Subcutaneous adipose tissue (tissue), 4 donors: Measurements from ENCODE around the gene PAFAH1B1. TPM values are rescaled to one million over a fixed set of nuclear protein-coding genes. Genes with fewer than 3 reads are reported as not detected.

Source experiments
- small RNA-seq: library from RNA; depleted of rRNA; stranded (forward); fragments of <200 nt; gene quantifications from one replicate; pipeline ENCODE3, GENCODE V24; 2016
- total RNA-seq, 4 donors: library from RNA; depleted of rRNA; stranded (reverse); fragments of >200 nt; gene quantifications; one replicate each; pipeline ENCODE4 v1.1.0, GENCODE V29; 2016
- TF ChIP-seq, protein P1 (sequence below): fragments of 450-650 bp; IDR thresholded peaks from one replicate; pipeline ENCODE4 v1.5.1; 2016; ENCODE audit warnings: low read depth, mild to moderate bottlenecking, control low read depth, antibody characterized with exemption, moderate library complexity

PAFAH1B1 gene
- total RNA-seq, 4 donors from 2014 or later = 102 to 145 (median 138) TPM

DNA sequence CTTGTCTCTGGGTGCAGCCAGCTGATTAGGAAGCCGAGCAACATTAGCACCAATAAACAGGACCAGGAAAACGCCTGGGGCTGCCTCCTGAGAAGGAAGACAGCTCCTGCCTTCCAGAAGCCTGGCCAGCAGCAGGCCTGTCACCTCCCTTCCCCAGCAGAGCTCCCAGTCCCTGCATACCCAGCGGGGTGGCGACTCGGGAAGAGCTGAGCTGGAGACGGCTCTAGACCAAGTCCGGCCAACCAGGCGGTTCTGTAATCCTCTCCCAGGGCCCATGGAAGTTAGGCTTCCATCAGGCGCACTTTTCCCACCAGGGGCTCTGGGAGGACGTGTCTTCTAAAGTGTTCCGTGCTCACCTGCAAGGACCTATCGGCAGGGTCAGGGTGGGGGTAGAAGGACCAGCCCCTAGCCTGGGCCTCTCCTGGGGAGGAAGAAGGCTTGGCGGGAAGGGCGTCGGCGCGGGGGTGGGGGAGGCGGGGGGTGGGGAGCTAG, 130.1 kb downstream of the PAFAH1B1 start:
- TF ChIP-seq, protein P1, sequence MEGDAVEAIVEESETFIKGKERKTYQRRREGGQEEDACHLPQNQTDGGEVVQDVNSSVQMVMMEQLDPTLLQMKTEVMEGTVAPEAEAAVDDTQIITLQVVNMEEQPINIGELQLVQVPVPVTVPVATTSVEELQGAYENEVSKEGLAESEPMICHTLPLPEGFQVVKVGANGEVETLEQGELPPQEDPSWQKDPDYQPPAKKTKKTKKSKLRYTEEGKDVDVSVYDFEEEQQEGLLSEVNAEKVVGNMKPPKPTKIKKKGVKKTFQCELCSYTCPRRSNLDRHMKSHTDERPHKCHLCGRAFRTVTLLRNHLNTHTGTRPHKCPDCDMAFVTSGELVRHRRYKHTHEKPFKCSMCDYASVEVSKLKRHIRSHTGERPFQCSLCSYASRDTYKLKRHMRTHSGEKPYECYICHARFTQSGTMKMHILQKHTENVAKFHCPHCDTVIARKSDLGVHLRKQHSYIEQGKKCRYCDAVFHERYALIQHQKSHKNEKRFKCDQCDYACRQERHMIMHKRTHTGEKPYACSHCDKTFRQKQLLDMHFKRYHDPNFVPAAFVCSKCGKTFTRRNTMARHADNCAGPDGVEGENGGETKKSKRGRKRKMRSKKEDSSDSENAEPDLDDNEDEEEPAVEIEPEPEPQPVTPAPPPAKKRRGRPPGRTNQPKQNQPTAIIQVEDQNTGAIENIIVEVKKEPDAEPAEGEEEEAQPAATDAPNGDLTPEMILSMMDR = no peak

DNA sequence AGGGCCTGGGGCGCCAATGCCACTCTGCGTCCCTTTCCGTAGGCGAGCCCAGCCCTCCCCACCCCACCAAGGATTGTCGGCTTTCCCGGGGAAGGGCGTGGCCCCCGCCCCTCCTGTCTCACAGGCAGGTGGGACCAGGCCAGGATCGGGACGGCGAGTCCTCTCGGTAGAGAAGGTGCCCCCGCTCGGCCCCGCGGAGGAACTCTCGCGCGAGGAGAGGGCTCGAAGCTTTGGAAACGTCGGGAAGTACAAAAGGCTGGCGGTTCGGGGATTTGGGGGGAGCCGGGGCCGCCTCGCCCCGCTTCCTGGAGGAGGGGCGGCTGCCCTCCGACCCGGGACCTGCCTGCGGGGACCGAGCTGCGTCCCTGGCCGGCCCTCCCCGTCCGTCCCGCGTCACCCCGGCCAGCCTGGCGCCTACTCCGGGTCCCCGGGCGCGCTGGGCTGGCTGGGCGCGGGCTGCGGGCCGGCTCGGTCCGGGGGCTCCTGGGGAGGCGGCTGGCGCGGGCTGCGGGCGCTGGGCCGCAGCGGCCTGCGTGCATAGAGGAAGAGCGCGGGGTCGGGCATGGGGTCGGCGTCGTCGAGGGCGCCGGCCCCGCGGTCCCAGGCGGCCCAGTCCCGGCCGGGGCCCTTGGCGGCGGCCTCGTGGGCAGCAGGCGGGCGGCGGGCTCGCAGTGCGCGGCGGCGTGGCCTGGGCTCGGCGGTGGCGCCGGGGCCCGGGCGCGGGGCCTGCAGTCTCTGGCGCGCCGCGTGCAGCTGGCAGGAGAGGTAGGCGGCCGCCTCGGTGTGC, 130.7 kb downstream of the PAFAH1B1 start:
- TF ChIP-seq, protein P1 = no peak

GRCh38 chr17:2724784-2725164, 131.3 kb downstream of the PAFAH1B1 start:
- TF ChIP-seq, protein P1 = no peak

DNA sequence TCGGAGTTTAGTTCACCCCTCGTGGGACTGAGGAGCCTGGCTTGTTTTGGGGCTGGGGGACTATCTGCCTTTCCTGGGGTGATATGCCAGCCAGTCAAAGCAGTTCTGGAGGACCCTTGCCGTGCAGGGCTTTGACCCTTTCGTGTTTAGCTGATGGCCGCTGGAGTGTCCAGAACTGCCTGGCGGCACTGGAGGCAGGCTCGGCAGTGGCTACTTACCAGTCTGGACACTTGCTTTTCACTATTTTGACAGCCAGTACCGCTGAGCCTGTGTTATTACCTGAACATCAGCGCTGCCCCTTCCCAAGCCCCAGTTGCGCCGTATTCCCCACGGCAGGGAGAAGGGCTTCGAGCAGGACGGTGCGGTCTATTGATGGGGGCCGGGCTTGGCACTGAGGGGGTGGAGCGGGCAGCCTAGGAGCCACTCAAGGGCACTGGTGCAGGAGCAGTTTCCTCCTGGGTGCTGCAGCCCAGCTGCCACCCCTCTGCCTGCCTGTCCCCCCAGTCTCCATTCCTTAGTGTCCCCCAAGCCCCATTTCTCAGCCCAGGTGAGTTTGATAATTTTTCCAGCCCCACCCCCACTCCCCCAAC, 137.4 kb downstream of the PAFAH1B1 start:
- TF ChIP-seq, protein P1 = no peak

DNA sequence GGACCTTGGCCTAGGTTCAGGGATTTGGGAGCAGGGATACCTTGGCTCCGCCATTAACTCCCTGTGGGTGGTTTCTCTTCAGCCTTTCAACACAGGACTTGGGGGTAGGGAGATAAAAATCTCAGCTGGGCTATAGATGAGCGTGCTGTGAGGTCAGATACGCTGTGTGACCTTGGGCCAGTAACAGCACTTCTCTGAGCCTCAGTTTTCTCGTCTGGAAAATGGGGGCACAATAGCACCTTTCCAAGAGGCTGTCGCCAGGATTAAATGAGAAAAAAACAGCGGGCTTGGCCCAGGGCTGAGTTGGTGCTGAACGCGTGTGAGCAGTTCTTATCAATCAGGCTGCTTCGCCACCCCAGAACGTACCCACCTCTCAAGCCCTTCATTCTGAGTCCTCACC, 138.4 kb downstream of the PAFAH1B1 start:
- TF ChIP-seq, protein P1 = no peak

DNA sequence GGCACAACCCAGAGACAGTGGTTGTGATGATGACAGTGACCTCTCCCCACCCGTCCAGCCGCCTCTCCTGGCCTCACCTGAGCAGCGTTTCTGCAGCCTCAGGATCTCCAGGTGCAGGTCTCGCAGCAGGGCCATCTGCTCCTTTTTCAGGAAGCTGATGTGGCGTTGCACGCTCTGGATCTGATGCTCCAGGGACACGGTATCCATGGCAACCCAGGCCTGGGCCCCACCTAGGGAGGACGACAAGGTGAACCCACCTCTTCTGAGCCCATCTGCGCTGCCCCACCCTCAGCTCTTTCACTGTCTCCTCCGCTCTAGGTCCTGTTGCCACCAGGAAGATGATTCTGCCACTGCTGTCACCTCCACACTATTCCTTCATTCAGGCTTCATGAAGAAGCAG, 141.5 kb downstream of the PAFAH1B1 start:
- TF ChIP-seq, protein P1 = no peak

Small RNA genes lying within 50 kb of the gene (small RNA-seq; reads per million reads assigned to genes)
- not detected for gene MIR6776
- gene RN7SL608P = not detected

Other genes with a start within 250 kb of the PAFAH1B1 start
- 10 to 100 TPM in 2 of 4 donors, 1 to 10 TPM in 2; 7.0 to 10.8 (median 9.8) TPM for gene MNT, start 192.6 kb upstream of the PAFAH1B1 start, total RNA-seq
- 10 to 100 TPM; 12.6 to 80.5 (median 25.3) TPM for gene METTL16, start 81.8 kb upstream of the PAFAH1B1 start, total RNA-seq
- 100 to 1,000 TPM in 1 of 4 donors, 10 to 100 TPM in 3; 34.7 to 112 (median 39.4) TPM for gene CLUH, start 118.1 kb downstream of the PAFAH1B1 start, total RNA-seq
- not detected for gene CCDC92B, start 156.0 kb downstream of the PAFAH1B1 start, total RNA-seq
- 1 to 10 TPM; 1.9 to 6.1 (median 3.4) TPM for gene RAP1GAP2, start 202.8 kb downstream of the PAFAH1B1 start, total RNA-seq